Naive thymus-derived CD8-positive, alpha-beta T cell (primary cell): Measurements from ENCODE around the gene NTRK1. TPM values are rescaled to one million over a fixed set of nuclear protein-coding genes. Genes with fewer than 3 reads are reported as not detected.

Source experiments
- ATAC-seq, 2 donors: fragments of 150-1000 bp; cut with Tn5 transposase in 1 of 2; sonication (Bioruptor Pico), chemical (Tn5 transposase) in 1 of 2; 1 replicate in 1 of 2; 2 replicates in 1 of 2; pipeline ENCODE4 v1.10.0; 2021; ENCODE audit warnings: mild to moderate bottlenecking in 2 of 2, moderate library complexity in 2 of 2
- POLR2A ChIA-PET: fragments of 350-600 bp; sonication (Branson Sonifier 250); formaldehyde crosslinking; loops from one replicate; lab custom pipeline; 2021; ENCODE audit warnings: antibody characterized with exemption; lab: Charles Lee
- DNase-seq, 10 donors: peaks; one replicate each; pipeline versions ENCODE4 v3.0.0 to v3.0.0-alpha.2; 2020 to 2022
- H3K27ac Mint-ChIP-seq, 10 donors: one replicate each; pipeline ENCODE4 v1.8.0; 2020 to 2022; ENCODE audit warnings: mild to moderate bottlenecking in 10 of 10, mixed read lengths in 10 of 10, moderate library complexity in 4 of 10, inconsistent platforms in 1 of 10
- H3K27me3 Mint-ChIP-seq, 5 donors: one replicate each; pipeline ENCODE4 v1.8.0; 2021 to 2022; ENCODE audit warnings: mixed read lengths in 5 of 5
- H3K36me3 Mint-ChIP-seq, 3 donors: one replicate each; pipeline ENCODE4 v1.8.0; 2020 to 2022; ENCODE audit warnings: mixed read lengths in 3 of 3, mild to moderate bottlenecking in 2 of 3, inconsistent platforms in 1 of 3
- H3K4me1 Mint-ChIP-seq, 4 donors: one replicate each; pipeline ENCODE4 v1.8.0; 2021 to 2022; ENCODE audit warnings: mixed read lengths in 4 of 4
- H3K4me3 Mint-ChIP-seq, 10 donors: one replicate each; pipeline ENCODE4 v1.8.0; 2020 to 2022; ENCODE audit warnings: mild to moderate bottlenecking in 10 of 10, mixed read lengths in 10 of 10, moderate library complexity in 6 of 10, inconsistent platforms in 1 of 10
- H3K9me3 Mint-ChIP-seq, 9 donors: one replicate each; pipeline ENCODE4 v1.8.0; 2020 to 2022; ENCODE audit warnings: mixed read lengths in 9 of 9, mild to moderate bottlenecking in 3 of 9, inconsistent platforms in 1 of 9, moderate library complexity in 1 of 9
- polyA plus RNA-seq, 3 donors: library from polyadenylated mRNA; unstranded; fragments of 300-500 nt; fragmentation: Illumina TruSeq; gene quantifications; one replicate each; pipeline ENCODE4 v1.2.3, GENCODE V29; 2021
- total RNA-seq, 8 experiments: library from RNA in 2 of 8; stranded (reverse) in 2 of 8; gene quantifications; one replicate each; pipeline ENCODE4 v1.2.3 and lab custom pipeline; 2021 to 2026

Gene NTRK1
- total and polyA plus RNA-seq, 5 experiments from 2014 or later: 0.14 to 0.25 TPM; not detected in 3

- peaks cover 11 to 37% (median 28%) of the 10 kb centered on the region in 4 donors for H3K4me1 Mint-ChIP-seq
- H3K4me3 Mint-ChIP-seq: peak overlapping the region; percentile 72 to 92 (median 83)
- peak overlapping the region in 1 of 10 donors; percentile 71 for H3K27ac Mint-ChIP-seq
- POLR2A ChIA-PET: interaction anchor here (0.6 to 3.0 kb wide), 7 partner anchors 11 to 134 kb away, joined by 3 to 13 read pairs (median 5); partner anchors contain the start of gene HDGF
- ATAC-seq: peak; percentile 31 to 35
- peaks cover 21 to 64% (median 40%) of the 10 kb centered on the region in 5 donors for H3K27me3 Mint-ChIP-seq
- DNase-seq: peak in 4 of 10 donors; percentile 5 to 29 (median 22)
- no peaks in the 10 kb centered on the region for H3K36me3 Mint-ChIP-seq
- H3K9me3 Mint-ChIP-seq: no peaks in the 10 kb centered on the region
These were observed 1.0 kb upstream of the NTRK1 start for GRCh38 chr1:156859523-156860112.

GRCh38 chr1:156860113-156860627, 495 bp upstream of the NTRK1 start:
- Mint-ChIP-seq H3K4me1 (peaks cover 11 to 37% (median 28%) of the 10 kb centered on the region in 4 donors), H3K27ac (peak overlapping the region in 5 of 10 donors; percentile 14 to 69 (median 64)), H3K4me3 (peak overlapping the region; percentile 72 to 92 (median 83)), H3K9me3 (no peaks in the 10 kb centered on the region), H3K36me3 (no peaks in the 10 kb centered on the region), H3K27me3 (peaks cover 21 to 69% (median 43%) of the 10 kb centered on the region in 5 donors)
- POLR2A ChIA-PET: interaction anchor here (0.6 to 3.0 kb wide), 8 partner anchors 11 to 134 kb away, joined by 3 to 13 read pairs (median 4); partner anchors contain the start of gene HDGF
- ATAC-seq (peak; percentile 65 to 69), DNase-seq (peak; percentile 27 to 69 (median 56))

- DNase-seq (no peak), ATAC-seq (no peak)
- H3K4me1 Mint-ChIP-seq: peaks cover 14 to 47% (median 39%) of the 10 kb centered on the region in 4 donors
- no peak overlapping the region for H3K4me3 Mint-ChIP-seq
- H3K9me3 Mint-ChIP-seq: no peaks in the 10 kb centered on the region
- peaks cover 23 to 86% (median 55%) of the 10 kb centered on the region in 5 donors for H3K27me3 Mint-ChIP-seq
- POLR2A ChIA-PET: no interaction called here
- no peaks in the 10 kb centered on the region for H3K36me3 Mint-ChIP-seq
- H3K27ac Mint-ChIP-seq: no peak overlapping the region
These were observed 1.9 kb downstream of the NTRK1 start for GRCh38 chr1:156862584-156862983.

GRCh38 chr1:156862997-156863599, 2.4 kb downstream of the NTRK1 start:
- Mint-ChIP-seq H3K4me1 (peaks cover 14 to 47% (median 39%) of the 10 kb centered on the region in 4 donors), H3K27me3 (peaks cover 23 to 86% (median 54%) of the 10 kb centered on the region in 5 donors), H3K9me3 (no peaks in the 10 kb centered on the region), H3K4me3 (peak overlapping the region in 2 of 10 donors; percentile 38 to 50), H3K36me3 (no peaks in the 10 kb centered on the region), H3K27ac (peak overlapping the region in 2 of 10 donors; percentile 39 to 47)
- ATAC-seq: no peak
- POLR2A ChIA-PET: no interaction called here
- no peak for DNase-seq

GRCh38 chr1:156863631-156864030, 3.0 kb downstream of the NTRK1 start:
- Mint-ChIP-seq H3K36me3 (no peaks in the 10 kb centered on the region), H3K27ac (peak overlapping the region in 2 of 10 donors; percentile 39 to 47), H3K4me3 (no peak overlapping the region), H3K9me3 (no peaks in the 10 kb centered on the region), H3K27me3 (peaks cover 23 to 83% (median 49%) of the 10 kb centered on the region in 5 donors), H3K4me1 (peaks cover 14 to 42% (median 36%) of the 10 kb centered on the region in 4 donors)
- DNase-seq: no peak
- ATAC-seq: no peak
- POLR2A ChIA-PET: no interaction called here

GRCh38 chr1:156864796-156865195, 4.1 kb downstream of the NTRK1 start:
- Mint-ChIP-seq H3K4me1 (peaks cover 13 to 35% (median 30%) of the 10 kb centered on the region in 4 donors), H3K27me3 (peaks cover 23 to 83% (median 47%) of the 10 kb centered on the region in 5 donors), H3K4me3 (peak overlapping the region in 1 of 10 donors; percentile 56), H3K36me3 (no peaks in the 10 kb centered on the region), H3K27ac (no peak overlapping the region), H3K9me3 (no peaks in the 10 kb centered on the region)
- POLR2A ChIA-PET: no interaction called here
- DNase-seq (no peak), ATAC-seq (no peak)

GRCh38 chr1:156865258-156865657, 4.6 kb downstream of the NTRK1 start:
- POLR2A ChIA-PET: no interaction called here
- H3K4me1 Mint-ChIP-seq: peaks cover 11 to 30% (median 27%) of the 10 kb centered on the region in 4 donors
- H3K27me3 Mint-ChIP-seq: peaks cover 22 to 81% (median 44%) of the 10 kb centered on the region in 5 donors

GRCh38 chr1:156865865-156866248, 5.2 kb downstream of the NTRK1 start:
- Mint-ChIP-seq H3K4me1 (peaks cover 8 to 26% (median 25%) of the 10 kb centered on the region in 4 donors), H3K36me3 (no peaks in the 10 kb centered on the region), H3K27me3 (peaks cover 21 to 76% (median 42%) of the 10 kb centered on the region in 5 donors), H3K9me3 (no peaks in the 10 kb centered on the region), H3K4me3 (peak overlapping the region in 1 of 10 donors; percentile 21), H3K27ac (peak overlapping the region in 1 of 10 donors; percentile 10)
- ATAC-seq (no peak), DNase-seq (no peak)
- POLR2A ChIA-PET: no interaction called here

More at GRCh38 chr1:156865258-156865657, 4.6 kb downstream of the NTRK1 start:
- Mint-ChIP-seq H3K36me3 (no peaks in the 10 kb centered on the region), H3K27ac (peak overlapping the region in 1 of 10 donors; percentile 43), H3K4me3 (peak overlapping the region in 3 of 10 donors; percentile 3 to 56 (median 21)), H3K9me3 (no peaks in the 10 kb centered on the region)
- DNase-seq (no peak), ATAC-seq (no peak)

GRCh38 chr1:156866249-156866909, 5.7 kb downstream of the NTRK1 start:
- POLR2A ChIA-PET: no interaction called here
- DNase-seq (no peak), ATAC-seq (no peak)
- Mint-ChIP-seq H3K27me3 (peaks cover 21 to 74% (median 42%) of the 10 kb centered on the region in 5 donors), H3K36me3 (no peaks in the 10 kb centered on the region), H3K4me3 (no peak overlapping the region), H3K9me3 (no peaks in the 10 kb centered on the region), H3K4me1 (peaks cover 8 to 26% (median 25%) of the 10 kb centered on the region in 4 donors), H3K27ac (peak overlapping the region in 1 of 10 donors; percentile 60)

GRCh38 chr1:156868341-156868740, 7.7 kb downstream of the NTRK1 start:
- no peak overlapping the region for H3K27ac Mint-ChIP-seq
- peaks cover 12 to 54% (median 27%) of the 10 kb centered on the region in 5 donors for H3K27me3 Mint-ChIP-seq
- DNase-seq: no peak
- no peak overlapping the region for H3K4me3 Mint-ChIP-seq
- ATAC-seq: no peak
- peaks cover 5 to 18% (median 15%) of the 10 kb centered on the region in 4 donors for H3K4me1 Mint-ChIP-seq
- no peaks in the 10 kb centered on the region for H3K36me3 Mint-ChIP-seq
- POLR2A ChIA-PET: no interaction called here
- no peaks in the 10 kb centered on the region for H3K9me3 Mint-ChIP-seq

GRCh38 chr1:156869455-156869854, 8.8 kb downstream of the NTRK1 start:
- ATAC-seq: no peak
- H3K36me3 Mint-ChIP-seq: no peaks in the 10 kb centered on the region
- DNase-seq: no peak
- POLR2A ChIA-PET: no interaction called here
- H3K4me1 Mint-ChIP-seq: peaks cover 4 to 11% (median 10%) of the 10 kb centered on the region in 4 donors
- peaks cover 2 to 49% (median 23%) of the 10 kb centered on the region in 5 donors for H3K27me3 Mint-ChIP-seq
- no peak overlapping the region for H3K4me3 Mint-ChIP-seq
- H3K9me3 Mint-ChIP-seq: no peaks in the 10 kb centered on the region
- no peak overlapping the region for H3K27ac Mint-ChIP-seq

- no peak for DNase-seq
- Mint-ChIP-seq H3K36me3 (no peaks in the 10 kb centered on the region), H3K27me3 (peaks cover 7 to 36% (median 19%) of the 10 kb centered on the region in 5 donors), H3K4me3 (no peak overlapping the region), H3K4me1 (no peaks in the 10 kb centered on the region), H3K27ac (no peak overlapping the region), H3K9me3 (no peaks in the 10 kb centered on the region)
- POLR2A ChIA-PET: no interaction called here
- ATAC-seq: no peak
These were observed 13.0 kb downstream of the NTRK1 start for GRCh38 chr1:156873659-156874058.
